Lower leg skin (tissue), 3 donors: ENCODE measurements around the gene STAG3.

ENCODE experiments used
- POLR2A ChIP-seq, 2 donors: fragments of 450-650 bp; IDR thresholded peaks; one replicate each; pipeline ENCODE4 v1.6.1; 2016 to 2017; ENCODE audit warnings: antibody characterized with exemption in 2 of 2, mild to moderate bottlenecking in 1 of 2, moderate library complexity in 1 of 2
- TF ChIP-seq, protein P1 (sequence below), 3 donors: fragments of 450-650 bp; IDR thresholded peaks; one replicate each; pipeline ENCODE4 v1.5.1; 2016; ENCODE audit warnings: antibody characterized with exemption in 3 of 3, mild to moderate bottlenecking in 3 of 3, moderate library complexity in 2 of 3

DNA sequence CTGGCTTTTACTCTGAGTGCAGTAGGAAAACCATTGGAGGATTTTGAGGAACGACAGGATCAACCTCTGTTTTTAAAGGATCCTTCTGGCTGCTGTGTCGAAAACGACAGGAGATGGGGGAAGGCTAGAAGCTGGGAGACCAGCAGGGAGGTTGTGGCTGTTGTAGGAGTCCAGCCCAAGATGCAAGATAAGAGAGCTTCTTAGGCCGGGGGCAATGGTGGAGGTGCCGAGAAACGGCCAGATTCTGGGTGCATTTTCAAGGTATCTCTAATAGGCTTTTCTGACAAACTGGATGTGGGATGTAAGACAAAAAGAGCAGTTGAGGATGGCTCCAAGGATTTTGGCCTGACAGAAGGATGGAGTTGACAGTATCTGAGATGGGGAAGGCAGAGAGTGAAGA lies 31.8 kb downstream of the STAG3 start:
- no peak for TF ChIP-seq POLR2A (IDR thresholded peaks at IDR 0.05)
- TF ChIP-seq, protein P1, sequence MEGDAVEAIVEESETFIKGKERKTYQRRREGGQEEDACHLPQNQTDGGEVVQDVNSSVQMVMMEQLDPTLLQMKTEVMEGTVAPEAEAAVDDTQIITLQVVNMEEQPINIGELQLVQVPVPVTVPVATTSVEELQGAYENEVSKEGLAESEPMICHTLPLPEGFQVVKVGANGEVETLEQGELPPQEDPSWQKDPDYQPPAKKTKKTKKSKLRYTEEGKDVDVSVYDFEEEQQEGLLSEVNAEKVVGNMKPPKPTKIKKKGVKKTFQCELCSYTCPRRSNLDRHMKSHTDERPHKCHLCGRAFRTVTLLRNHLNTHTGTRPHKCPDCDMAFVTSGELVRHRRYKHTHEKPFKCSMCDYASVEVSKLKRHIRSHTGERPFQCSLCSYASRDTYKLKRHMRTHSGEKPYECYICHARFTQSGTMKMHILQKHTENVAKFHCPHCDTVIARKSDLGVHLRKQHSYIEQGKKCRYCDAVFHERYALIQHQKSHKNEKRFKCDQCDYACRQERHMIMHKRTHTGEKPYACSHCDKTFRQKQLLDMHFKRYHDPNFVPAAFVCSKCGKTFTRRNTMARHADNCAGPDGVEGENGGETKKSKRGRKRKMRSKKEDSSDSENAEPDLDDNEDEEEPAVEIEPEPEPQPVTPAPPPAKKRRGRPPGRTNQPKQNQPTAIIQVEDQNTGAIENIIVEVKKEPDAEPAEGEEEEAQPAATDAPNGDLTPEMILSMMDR (IDR thresholded peaks at IDR 0.05): no peak
